HG03520 (cell line): ENCODE data around the gene AGBL4.

Source experiments
- ATAC-seq: cut with Tn5 transposase; IDR thresholded peaks from one replicate; pipeline ENCODE4 v1.9.1; 2021; ENCODE audit warnings: mild to moderate bottlenecking, moderate library complexity; ENCODE audit not compliant: unreplicated experiment

The AGBL4 gene

GRCh38 chr1:48851638-48852037, 1172.1 kb downstream of the AGBL4 start:
- ATAC-seq: no peak

DNA sequence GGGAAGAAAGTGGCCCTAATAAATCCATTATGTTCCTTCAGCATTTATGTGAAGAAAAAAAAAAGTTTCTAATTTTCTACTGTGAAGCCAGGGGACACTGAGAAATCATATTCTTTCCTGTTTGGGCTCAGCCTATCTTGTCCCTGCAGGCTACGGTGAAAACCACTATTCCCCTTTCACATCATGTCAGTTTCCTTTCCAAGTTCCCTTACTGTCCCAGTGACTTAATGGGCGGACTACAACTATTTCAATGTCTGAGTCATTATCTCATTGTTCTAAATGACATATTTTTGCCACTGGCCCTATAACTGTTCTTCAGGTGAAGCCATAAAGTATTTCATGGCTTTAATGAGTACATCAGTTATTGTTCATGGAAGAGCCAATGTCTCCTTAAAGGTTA, 1175.7 kb downstream of the AGBL4 start:
- ATAC-seq: no peak

DNA sequence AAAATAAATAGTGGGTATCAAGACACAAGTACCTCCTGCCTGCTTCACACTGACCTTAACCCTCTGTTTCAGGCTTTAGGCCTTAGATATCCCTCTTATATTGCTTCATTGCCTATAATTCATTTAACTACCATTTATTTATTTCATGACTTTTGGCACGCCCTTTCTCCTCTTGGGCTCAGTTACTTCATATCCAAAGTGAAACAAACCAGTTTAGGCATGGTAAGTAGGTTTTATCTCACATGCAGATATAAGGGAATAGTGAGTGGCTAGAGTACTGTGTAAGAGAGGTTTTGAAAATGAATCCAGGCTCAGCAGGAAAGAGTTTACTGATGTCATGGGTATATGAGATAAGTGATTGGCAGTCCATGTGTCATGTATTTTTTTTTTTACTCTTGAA, 1177.3 kb downstream of the AGBL4 start:
- ATAC-seq: no peak

- no peak for ATAC-seq
These were observed 1179.6 kb downstream of the AGBL4 start for GRCh38 chr1:48844187-48844586.

DNA sequence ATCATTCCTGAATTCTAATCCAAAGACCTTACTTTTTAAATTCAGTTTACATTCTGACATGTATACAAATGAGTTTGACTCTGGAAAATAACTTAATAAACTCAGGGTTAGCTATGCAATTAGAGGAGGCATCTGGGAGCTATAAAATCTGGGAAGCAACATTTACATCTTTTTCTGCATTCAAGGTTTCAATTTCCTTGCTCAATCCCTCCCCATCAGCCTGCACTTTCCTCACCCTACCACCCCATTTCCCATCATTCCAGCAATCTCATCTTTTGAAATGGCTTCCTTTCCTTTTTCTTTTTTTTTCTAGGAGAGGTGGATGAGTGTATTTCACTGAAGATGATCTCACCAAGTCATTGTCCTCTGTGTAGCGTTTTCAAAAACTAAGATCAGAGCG, 1181.8 kb downstream of the AGBL4 start:
- ATAC-seq: no peak

GRCh38 chr1:48841461-48841860, 1182.3 kb downstream of the AGBL4 start:
- ATAC-seq: no peak

GRCh38 chr1:48831120-48831978, 1192.4 kb downstream of the AGBL4 start:
- no peak for ATAC-seq

- no peak for ATAC-seq
These were observed 1193.0 kb downstream of the AGBL4 start for GRCh38 chr1:48830715-48831114.

DNA sequence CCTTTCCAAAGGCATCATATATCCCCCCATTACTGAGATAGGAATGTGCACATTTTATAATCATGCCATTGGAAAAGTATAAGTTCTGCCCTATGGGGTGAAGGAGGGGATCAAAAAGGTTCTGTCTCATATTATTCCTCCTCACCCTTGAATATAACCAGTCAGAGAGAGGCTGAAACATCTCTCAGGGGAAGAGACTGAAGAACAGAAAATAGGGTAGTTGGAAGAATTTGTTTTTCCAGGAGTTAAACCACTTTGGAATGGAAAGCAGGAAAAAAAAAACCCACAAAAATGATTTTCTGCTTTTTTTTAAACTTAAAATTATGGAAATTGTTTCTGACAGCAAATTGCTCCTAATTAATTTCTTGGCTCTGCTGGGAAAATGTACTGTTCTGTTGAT, 1194.3 kb downstream of the AGBL4 start:
- no peak for ATAC-seq

GRCh38 chr1:48823168-48823567, 1200.6 kb downstream of the AGBL4 start:
- ATAC-seq: no peak

DNA sequence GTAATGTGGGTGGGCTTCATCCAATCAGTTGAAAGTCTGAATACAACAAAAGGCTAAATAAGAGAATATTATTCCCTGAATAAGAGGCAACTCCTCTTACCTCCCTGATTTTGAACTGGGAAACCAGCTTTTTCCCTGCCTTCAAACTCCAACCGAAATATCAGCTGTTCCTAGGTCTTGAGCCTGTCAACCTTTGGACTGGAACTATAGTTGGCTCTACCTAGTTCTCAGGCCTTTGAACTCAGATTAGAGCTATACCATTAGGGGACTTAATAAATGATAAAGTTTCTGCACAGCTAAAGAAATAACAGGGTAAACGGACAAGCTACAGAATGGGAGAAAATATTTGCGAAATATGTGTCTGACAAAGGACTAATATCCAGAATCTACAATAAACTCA, 1203.3 kb downstream of the AGBL4 start:
- ATAC-seq: no peak

DNA sequence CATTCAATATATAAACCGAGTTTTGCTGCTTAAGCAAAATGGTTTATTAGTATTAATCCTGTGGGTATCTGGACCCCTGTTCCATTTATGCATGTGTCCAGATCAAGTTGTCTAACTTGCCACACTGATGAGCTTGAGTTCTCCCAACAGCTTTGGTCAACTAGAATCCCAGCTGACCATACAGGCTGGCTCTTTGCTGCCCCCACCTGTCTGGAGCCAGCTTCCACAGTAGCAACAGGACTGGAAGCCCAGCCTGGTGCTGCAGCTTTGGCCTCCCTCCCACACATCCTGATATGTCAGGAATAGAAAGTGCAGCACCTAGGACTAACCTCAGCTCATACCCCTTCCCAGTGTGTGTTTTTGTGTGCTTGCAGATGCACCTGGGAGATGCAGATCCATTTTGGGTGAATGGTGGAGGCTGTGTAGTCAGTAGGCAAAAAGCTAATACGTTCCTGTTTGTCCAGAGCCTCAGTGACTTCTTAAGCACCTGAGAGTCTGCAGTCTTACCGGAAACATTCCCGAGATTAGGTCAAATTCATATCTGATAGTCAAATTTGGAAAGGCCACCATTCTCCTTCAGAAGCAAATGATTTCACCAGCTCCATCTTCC, 1206.1 kb downstream of the AGBL4 start:
- ATAC-seq: peak; percentile 85

DNA sequence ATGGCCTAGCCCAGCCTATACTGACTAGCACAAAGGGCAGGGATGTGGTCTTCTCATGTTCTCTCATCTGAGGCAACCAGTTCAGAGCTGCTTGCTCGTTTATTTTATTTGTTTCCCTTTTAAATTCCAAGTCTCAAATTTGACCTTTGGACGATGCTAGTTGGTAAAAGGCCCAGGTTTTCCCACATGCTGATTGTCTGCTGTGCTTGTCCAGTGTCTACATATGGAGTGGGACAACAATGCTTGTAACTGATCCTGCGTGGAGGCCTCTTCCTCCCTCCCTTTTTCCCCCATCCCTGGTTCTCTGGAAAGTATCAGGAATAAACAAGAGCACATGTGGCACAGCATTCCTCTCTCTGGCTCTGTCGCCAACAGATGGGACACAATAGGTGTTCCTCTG, 1213.0 kb downstream of the AGBL4 start:
- ATAC-seq: no peak

GRCh38 chr1:48808496-48808895, 1215.3 kb downstream of the AGBL4 start:
- no peak for ATAC-seq

DNA sequence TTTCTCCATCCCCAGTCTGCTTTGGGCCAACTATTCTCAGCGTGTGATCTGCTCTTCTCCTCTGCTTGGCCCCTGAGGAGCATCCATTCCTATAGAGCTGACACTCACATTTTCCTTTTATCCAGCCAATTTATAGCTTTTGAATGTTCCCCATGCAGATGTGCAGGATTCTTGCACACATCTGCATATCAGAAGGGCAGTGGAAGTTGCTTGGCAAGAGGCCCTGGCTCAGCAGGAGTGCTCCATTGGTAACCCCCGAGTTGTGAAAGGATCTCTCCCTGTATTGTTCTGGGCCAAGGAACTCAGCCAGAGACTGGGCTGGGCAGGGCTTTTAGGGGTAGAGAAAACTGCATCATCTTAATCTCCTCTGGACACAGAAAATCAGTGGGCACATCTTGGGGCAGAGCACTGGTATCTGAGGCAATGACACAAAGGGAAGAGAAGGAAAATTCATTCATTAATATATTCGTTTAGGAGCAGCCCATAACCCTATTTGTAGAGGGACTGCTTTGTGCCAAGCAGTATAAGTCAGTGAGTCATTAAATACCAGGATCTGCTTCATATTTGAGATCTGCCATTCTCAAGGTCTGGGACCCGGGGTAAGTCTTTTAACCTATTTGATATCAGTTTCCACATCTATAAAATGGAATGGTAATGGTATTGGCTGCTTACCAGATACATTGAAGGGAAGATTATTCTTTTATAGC, 1216.0 kb downstream of the AGBL4 start:
- no peak for ATAC-seq

DNA sequence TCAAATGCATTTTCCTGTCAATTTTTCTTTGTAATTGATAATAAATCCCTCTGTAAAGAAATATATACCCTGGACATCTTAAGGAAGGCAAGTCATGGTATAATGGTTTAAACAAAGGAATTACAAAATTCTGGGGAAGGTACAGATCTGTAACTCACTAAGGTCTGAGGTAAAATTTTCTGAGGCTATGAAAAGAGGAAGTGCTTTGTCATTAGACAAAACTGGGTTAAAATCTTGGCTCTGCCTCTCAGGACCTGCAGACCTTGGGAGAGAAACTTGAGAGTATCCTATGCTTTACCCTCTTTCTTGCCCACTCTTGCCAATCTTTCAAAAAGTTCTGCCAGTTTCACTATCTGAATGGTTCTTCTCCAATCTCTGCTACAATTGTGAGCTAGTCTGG, 1220.3 kb downstream of the AGBL4 start:
- ATAC-seq: no peak

DNA sequence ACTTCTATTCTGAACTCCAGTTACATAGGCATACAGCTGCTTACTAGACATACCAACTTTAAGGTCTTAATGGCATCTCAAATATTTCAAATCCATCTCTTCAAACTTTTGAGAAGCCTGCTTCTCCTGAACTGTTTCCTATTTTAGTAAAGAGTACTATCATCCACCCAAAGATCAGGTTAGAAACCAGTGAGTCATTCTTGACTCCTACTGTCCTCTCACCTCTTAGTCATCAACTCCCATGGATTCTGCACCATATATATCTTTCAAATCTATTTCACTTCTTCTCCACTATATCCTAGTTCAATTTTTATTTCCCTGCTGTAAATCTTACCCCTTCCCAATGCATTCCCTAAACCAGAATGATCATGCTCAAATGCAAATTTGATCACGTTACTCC, 1228.9 kb downstream of the AGBL4 start:
- no peak for ATAC-seq

DNA sequence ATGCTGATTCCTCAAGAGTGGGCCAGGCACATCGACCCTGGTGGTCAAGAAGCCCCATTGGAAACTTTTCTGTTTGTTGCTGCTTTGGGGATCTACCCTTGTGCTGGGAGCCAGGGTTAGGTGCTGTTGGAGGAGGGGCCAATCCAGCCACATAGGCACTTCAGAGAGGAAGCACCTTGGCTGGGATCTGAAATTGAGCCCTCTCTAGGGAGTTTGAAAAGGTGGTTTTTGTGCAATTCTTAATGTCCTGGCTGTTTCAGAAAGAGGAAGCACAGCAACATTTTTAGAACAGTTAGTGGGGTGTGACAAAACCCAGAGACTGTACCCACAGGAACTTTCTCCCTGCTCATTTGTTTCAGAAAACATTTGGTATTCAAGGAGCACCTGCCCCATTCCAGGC, 1229.9 kb downstream of the AGBL4 start:
- peak; percentile 77 for ATAC-seq

GRCh38 chr1:48792961-48793360, 1230.8 kb downstream of the AGBL4 start:
- ATAC-seq: no peak

DNA sequence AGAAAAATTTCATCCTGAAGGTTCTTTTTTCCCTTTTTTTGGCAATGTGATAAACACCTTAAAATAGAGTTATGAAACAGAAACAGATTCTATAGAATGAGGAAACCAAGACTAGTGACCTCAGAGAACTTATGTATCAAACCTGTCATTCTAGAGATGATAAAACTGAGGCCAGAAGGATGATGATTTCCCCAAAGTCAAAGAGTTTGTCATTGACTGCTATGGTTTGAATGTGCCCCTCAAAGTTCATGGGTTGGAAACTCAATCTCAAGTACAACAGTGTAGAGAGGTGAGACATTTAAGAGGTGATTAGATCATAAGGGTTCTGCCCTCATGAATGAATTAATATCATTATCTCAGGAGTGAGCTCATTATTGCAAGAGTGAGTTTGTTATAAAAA, 1233.4 kb downstream of the AGBL4 start:
- no peak for ATAC-seq

DNA sequence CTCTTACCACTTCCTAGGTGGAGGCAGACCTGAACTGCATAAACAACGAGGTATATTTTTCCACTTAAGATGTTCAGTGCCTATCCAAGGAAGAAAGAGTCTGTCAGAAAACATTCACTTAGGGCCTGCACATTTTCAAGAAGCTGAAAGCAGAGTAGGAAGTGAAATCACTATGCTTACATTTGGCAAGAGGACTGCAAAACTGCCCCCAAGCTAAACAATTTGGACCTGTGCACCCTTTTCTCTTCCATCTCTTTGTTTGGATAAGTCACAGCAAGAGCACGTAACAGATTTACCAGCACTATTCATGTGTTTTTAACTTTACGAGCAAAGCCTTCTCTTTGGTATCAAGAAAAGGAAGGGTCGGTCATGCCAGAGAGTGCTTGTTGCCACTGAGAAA, 1233.9 kb downstream of the AGBL4 start:
- ATAC-seq: no peak

GRCh38 chr1:48785869-48786268, 1237.9 kb downstream of the AGBL4 start:
- no peak for ATAC-seq
